Measurements from ENCODE around the gene WIPF2. TPM values are rescaled to one million over a fixed set of nuclear protein-coding genes. Genes with fewer than 3 reads are reported as not detected.

WIPF2 gene
- total and polyA plus RNA-seq, 2 of the 8 experiments (the other 6 are each of a cell fraction or from before 2014, with no cell fraction given): 6.9 to 25.3 TPM

GRCh38 chr17:40259505-40259904 lies 40.4 kb downstream of the WIPF2 start:
- Histone ChIP-seq H3K4ac (replicated peaks; ENCODE audit: insufficient read length, low read depth, low read length) (no peak overlapping the region), H3K4me1 (replicated peaks in 1 of 4; ENCODE audit: control insufficient read depth in 3 of 4, insufficient read depth in 4 of 4, low read length in 3 of 4) (no peaks in the 10 kb centered on the region), H3K4me2 (ENCODE audit: insufficient read depth in 1 of 2, low read depth in 2 of 2, low read length in 2 of 2) (no peak overlapping the region), H3K9ac (replicated peaks in 1 of 4; ENCODE audit: extremely low read depth in 1 of 4, low read depth in 3 of 4, low read length in 3 of 4) (no peak overlapping the region), H3K23me2 (ENCODE audit: low read depth, low read length) (no peaks in the 10 kb centered on the region), H3K4me3 (ENCODE audit: extremely low read depth in 1 of 4, insufficient read depth in 2 of 4, low read depth in 3 of 4, low read length in 4 of 4) (no peak overlapping the region), H4K8ac (ENCODE audit: extremely low read depth, insufficient read depth, low read length) (no peak overlapping the region), H2BK15ac (ENCODE audit: low read length) (no peak overlapping the region), H3K18ac (ENCODE audit: extremely low read depth, low read length) (no peak overlapping the region), H3K27ac (ENCODE audit: low read depth, low read length) (no peak overlapping the region), H3K14ac (ENCODE audit: insufficient read length) (no peak overlapping the region), H2BK20ac (ENCODE audit: low read length) (no peak overlapping the region), H3K79me2 (ENCODE audit: control insufficient read depth in 1 of 2, insufficient read depth in 2 of 2, low read length in 2 of 2) (no peaks in the 10 kb centered on the region), H3K36me3 (ENCODE audit: control insufficient read depth in 2 of 4, insufficient read depth in 4 of 4, low read length in 3 of 4) (peaks cover 5 to 31% (median 11%) of the 10 kb centered on the region in 4 experiments; a peak in 5 of 8 replicates), H3K9me3 (ENCODE audit: insufficient read depth in 2 of 2, low read depth in 1 of 2, low read length in 1 of 2) (no peaks in the 10 kb centered on the region), H2BK5ac (ENCODE audit: low read depth, low read length) (no peak overlapping the region), H4K91ac (replicated peaks; ENCODE audit: insufficient read length, low read length) (no peak overlapping the region), H2AK5ac (ENCODE audit: low read depth, low read length) (no peak overlapping the region), H2BK120ac (replicated peaks; ENCODE audit: low read depth, low read length) (no peak overlapping the region), H4K20me1 (replicated peaks in 1 of 2; ENCODE audit: control insufficient read depth in 1 of 2, insufficient read depth in 2 of 2, low read length in 2 of 2) (peaks cover 0 to 3% of the 10 kb centered on the region in 2 experiments), H3K23ac (ENCODE audit: insufficient read length) (no peak overlapping the region), H3K56ac (replicated peaks; ENCODE audit: insufficient read length, low read depth, low read length) (no peak overlapping the region), H2BK12ac (ENCODE audit: low read depth, low read length) (no peak overlapping the region), H3K79me1 (ENCODE audit: low read depth, low read length) (no peaks in the 10 kb centered on the region), H3K27me3 (replicated peaks in 1 of 4; ENCODE audit: control insufficient read depth in 3 of 4, extremely low read depth in 1 of 4, insufficient read depth in 3 of 4, low read length in 3 of 4) (no peaks in the 10 kb centered on the region), H4K5ac (ENCODE audit: insufficient read length, low read depth, low read length) (no peak overlapping the region), H2AFZ (ENCODE audit: low read length) (no peak overlapping the region)
- CTCF ChIA-PET (ENCODE audit: partially characterized antibody): interaction anchor here (1.2 kb wide), 2 partner anchors 47 to 57 kb away, joined by 3 to 4 read pairs; no protein-coding TSS in a partner anchor
- WGBS, 2 experiments (ENCODE audit: extremely low coverage in 1 of 2, insufficient coverage in 1 of 2, insufficient read length in 1 of 2, insufficient replicate concordance in 2 of 2, low coverage in 1 of 2, low lambda C conversion rate in 2 of 2, missing lambda C conversion rate in 1 of 2): 87% methylated on average over 2 of the region's 2 CpGs; no CpG with 5 or more reads in 1 of the 2 experiments
- DNase-seq (ENCODE audit: low read depth in 1 of 2, low spot score in 2 of 2) (no peak), FAIRE-seq (no peak)
- POLR2A ChIA-PET (ENCODE audit: partially characterized antibody): interaction anchor here (3.1 kb wide), 1 partner anchor 13 kb away, joined by 11 read pairs; no protein-coding TSS in a partner anchor
- TF ChIP-seq SIN3A (conservative IDR thresholded peaks at IDR 0.05 in 1 of 2, IDR thresholded peaks at IDR 0.05 in 1 of 2; ENCODE audit: low read depth in 1 of 2, low read length in 2 of 2): no peak
- no peak for TF ChIP-seq JUND (IDR thresholded peaks at IDR 0.05; ENCODE audit: low read length)
- no peak for TF ChIP-seq MAX (IDR thresholded peaks at IDR 0.05)
- TF ChIP-seq POU5F1 (IDR thresholded peaks at IDR 0.05; ENCODE audit: low read depth, low read length): no peak
- no peak for TF ChIP-seq CREB1 (IDR thresholded peaks at IDR 0.05)
- no peak for TF ChIP-seq TCF12 (IDR thresholded peaks at IDR 0.05; ENCODE audit: low read depth, low read length)
- TF ChIP-seq E2F6 (IDR thresholded peaks at IDR 0.05): no peak
- no peak for TF ChIP-seq GTF2F1 (IDR thresholded peaks at IDR 0.05; ENCODE audit: borderline replicate concordance, low read depth, low read length)
- no peak for TF ChIP-seq KDM4A (IDR thresholded peaks at IDR 0.05; ENCODE audit: low read depth, low read length, severe bottlenecking)
- no peak for TF ChIP-seq KDM5A (IDR thresholded peaks at IDR 0.05; ENCODE audit: low read length)
- no peak for TF ChIP-seq ATF2 (IDR thresholded peaks at IDR 0.05; ENCODE audit: low read length)
- no peak for TF ChIP-seq BRCA1 (IDR thresholded peaks at IDR 0.05; ENCODE audit: low read depth, low read length)
